GM21367 (cell line): Measurements from ENCODE around the gene COG3.
"Not testable (repeated sequence)": the region's sequence is repeated elsewhere in the genome, so short reads cannot be mapped to it uniquely, and the experiment has no call there.

ENCODE experiments used
- ATAC-seq: cut with Tn5 transposase; IDR thresholded peaks from one replicate; pipeline ENCODE4 v1.9.1; 2021; ENCODE audit not compliant: unreplicated experiment

Gene COG3

GRCh38 chr13:45464687-45465453 is at the start of gene COG3:
COG3 (plus strand) TSS chr13:45464939; CDS start chr13:45465037, 98 bp downstream.
- ATAC-seq: peak; percentile 90

- no peak for ATAC-seq
Observed at GRCh38 chr13:45415112-45415511, 49.6 kb upstream of the COG3 start.

- no peak for ATAC-seq
Observed at GRCh38 chr13:45416516-45417128, 48.1 kb upstream of the COG3 start.

GRCh38 chr13:45417790-45418534 is 46.8 kb upstream of the COG3 start, which contains the start of gene SLC25A30:
SLC25A30 (minus strand) TSS chr13:45418373; CDS start chr13:45411425, 6,948 bp downstream.
- peak; percentile 83 for ATAC-seq

GRCh38 chr13:45419389-45419788 is 45.4 kb upstream of the COG3 start:
- ATAC-seq: not testable (repeated sequence)

- no peak for ATAC-seq
Observed at GRCh38 chr13:45419945-45420344, 44.8 kb upstream of the COG3 start.

- ATAC-seq: no peak
Observed at GRCh38 chr13:45422731-45423292, 41.9 kb upstream of the COG3 start.

GRCh38 chr13:45426056-45426841 is 38.5 kb upstream of the COG3 start:
- not testable (repeated sequence) for ATAC-seq

GRCh38 chr13:45432737-45433380 is 31.9 kb upstream of the COG3 start:
- ATAC-seq: no peak

GRCh38 chr13:45433381-45433790 is 31.4 kb upstream of the COG3 start:
- no peak for ATAC-seq

GRCh38 chr13:45434556-45435371 is 30.0 kb upstream of the COG3 start:
- ATAC-seq: no peak

GRCh38 chr13:45436332-45436731 is 28.4 kb upstream of the COG3 start:
- no peak for ATAC-seq

GRCh38 chr13:45436953-45437352 is 27.8 kb upstream of the COG3 start:
- ATAC-seq: no peak

- ATAC-seq: no peak
Observed at GRCh38 chr13:45437947-45438346, 26.8 kb upstream of the COG3 start.

- ATAC-seq: no peak
Observed at GRCh38 chr13:45439008-45439407, 25.7 kb upstream of the COG3 start.

- no peak for ATAC-seq
Observed at GRCh38 chr13:45439781-45440462, 24.8 kb upstream of the COG3 start.

- peak; percentile 52 for ATAC-seq
Observed at GRCh38 chr13:45441633-45442032, 23.1 kb upstream of the COG3 start.

GRCh38 chr13:45445053-45445452 is 19.7 kb upstream of the COG3 start:
- ATAC-seq: no peak

- ATAC-seq: no peak
Observed at GRCh38 chr13:45446181-45446580, 18.6 kb upstream of the COG3 start.
